Kidney (tissue), 22 donors: Measurements from ENCODE around the gene DPP3. TPM values are rescaled to one million over a fixed set of nuclear protein-coding genes. Genes with fewer than 3 reads are reported as not detected.
"Not testable (repeated sequence)": the region's sequence is repeated elsewhere in the genome, so short reads cannot be mapped to it uniquely, and the experiment has no call there.

Source experiments
- DNase-seq, 5 donors: peaks; one replicate each; pipeline ENCODE4 v3.0.0-alpha.2; 2013 to 2020
- FAIRE-seq: peaks from 2 replicates; lab custom pipeline; 2012; peaks lifted over from hg19 to GRCh38; lab: Jason Lieb, UNC
- H3K27ac ChIP-seq, 2 donors: one replicate each; pipeline ENCODE4 v1.7.0; 2013; ENCODE audit warnings: low read depth in 2 of 2, low read length in 2 of 2, inconsistent platforms in 1 of 2
- H3K27me3 ChIP-seq: one replicate; pipeline ENCODE4 v1.7.1; 2013; ENCODE audit warnings: low read length, inconsistent platforms; ENCODE audit not compliant: control insufficient read depth, insufficient read depth
- H3K36me3 ChIP-seq, 3 donors: one replicate each; pipeline versions ENCODE4 v1.7.0 to v1.7.1; 2013; ENCODE audit warnings: low read length in 3 of 3, control low read depth in 1 of 3, inconsistent platforms in 1 of 3; ENCODE audit not compliant: insufficient read depth in 3 of 3, control insufficient read depth in 2 of 3
- H3K4me1 ChIP-seq, 3 donors: one replicate each; pipeline versions ENCODE4 v1.7.0 to v1.7.1; 2013; ENCODE audit warnings: low read length in 3 of 3, inconsistent platforms in 1 of 3, low read depth in 1 of 3; ENCODE audit not compliant: control insufficient read depth in 2 of 3, insufficient read depth in 2 of 3
- H3K4me3 ChIP-seq, 3 donors: one replicate each; pipeline versions ENCODE4 v1.7.0 to v1.8.1; 2013; ENCODE audit warnings: low read length in 3 of 3, control low read depth in 1 of 3, inconsistent platforms in 1 of 3
- H3K9ac ChIP-seq, 3 donors: one replicate each; pipeline versions ENCODE4 v1.7.0 to v1.7.1; 2013; ENCODE audit warnings: low read length in 3 of 3, control low read depth in 1 of 3, inconsistent platforms in 1 of 3
- H3K9me3 ChIP-seq, 3 donors: one replicate each; pipeline versions ENCODE4 v1.7.0 to v1.7.1; 2013; ENCODE audit warnings: low read length in 3 of 3, control low read depth in 1 of 3, inconsistent platforms in 1 of 3; ENCODE audit not compliant: control insufficient read depth in 2 of 3, insufficient read depth in 1 of 3
- CTCF ChIP-seq: IDR thresholded peaks from 3 replicates; pipeline ENCODE4 v1.5.1; 2012; ENCODE audit warnings: mild to moderate bottlenecking, moderate library complexity, borderline replicate concordance; ENCODE audit not compliant: insufficient read depth; ENCODE audit errors: extremely low read depth
- intact Hi-C: fragments of 100-400 bp; cut with DNase I; formaldehyde crosslinking; loops from one replicate; pipeline ENCODE4 v1.11.1; 2022
- long read RNA-seq, 10 donors: library from polyadenylated mRNA in 1 of 10; unstranded in 1 of 10; transcript quantifications; one replicate each; pipeline ENCODE4 v2.0.0 and lab custom pipeline, GENCODE V29; 2021 to 2026
- polyA plus RNA-seq: library from polyadenylated mRNA; stranded (reverse); fragments of 350-450 nt; fragmentation: Illumina TruSeq; extraction: RNeasy Lipid Tissue Mini Kit (QIAGEN cat#74804); gene quantifications from one replicate; pipeline ENCODE4 v1.2.3, GENCODE V29; 2014; ENCODE audit warnings: low read depth, low replicate concordance; ENCODE audit not compliant: insufficient read depth
- total RNA-seq: library from RNA; stranded (reverse); fragmentation: NEBNext Ultra II Directional; extraction: Animal tissue kit (Norgen Biotek cat#: 25700); gene quantifications from one replicate; pipeline ENCODE4 v1.2.1, GENCODE V29; 2021
- donor health status: control.
- donor health status: control.
- donor health status: control.
- donor health status: control.
- donor health status: control.
- donor health status: DM: yes; HTN: yes; CAD: no.
- donor health status: Normal renal cell carcinoma (clear cell type).

DPP3 gene
- total RNA-seq (41.7 TPM), polyA plus RNA-seq (32.9 TPM)
- long read RNA-seq, donor 1, partial matches to known transcripts: 0 of 4 reads
- long read RNA-seq, donor 1, other reads (novel, unspliced or antisense): 0 of 4 reads
- long read RNA-seq, donor 2, partial matches to known transcripts: 0 of 4 reads
- long read RNA-seq, donor 2, other reads (novel, unspliced or antisense): 0 of 4 reads
- long read RNA-seq, donor 3, partial matches to known transcripts: 0 of 6 reads
- long read RNA-seq, donor 3, other reads (novel, unspliced or antisense): 0 of 6 reads
- long read RNA-seq, donor 4, partial matches to known transcripts: 0 of 4 reads
- long read RNA-seq, donor 4, other reads (novel, unspliced or antisense): 0 of 4 reads
- long read RNA-seq, donor 5: 0 reads
- long read RNA-seq, donor 6: 0 reads
- long read RNA-seq, donor 7, transcript DPP3-209 (18 exons, 2,974 nt): minor isoform, 7 of 43 reads
- long read RNA-seq, donor 7, transcript DPP3-211 (18 exons, 3,078 nt): major isoform, 9 of 43 reads
- long read RNA-seq, donor 7, partial matches to known transcripts: 20 of 43 reads
- long read RNA-seq, donor 7, other reads (novel, unspliced or antisense): 7 of 43 reads
- long read RNA-seq, donor 8, partial matches to known transcripts: 0 of 3 reads
- long read RNA-seq, donor 8, other reads (novel, unspliced or antisense): 0 of 3 reads
- long read RNA-seq, donor 9, partial matches to known transcripts: 0 of 1 reads
- long read RNA-seq, donor 9, other reads (novel, unspliced or antisense): 0 of 1 reads
- long read RNA-seq, donor 10, partial matches to known transcripts: 152 of 202 reads
- long read RNA-seq, donor 10, other reads (novel, unspliced or antisense): 48 of 202 reads

GRCh38 chr11:66480117-66480938 lies at the start of gene DPP3:
DPP3 (plus strand) TSS chr11:66480434; CDS start chr11:66482201, 1,767 bp downstream.
- Histone ChIP-seq H3K27me3 (no peaks in the 10 kb centered on the region), H3K9me3 (no peaks in the 10 kb centered on the region), H3K27ac (peak within 1 kb of the TSS; percentile 71 to 72), H3K9ac (peak within 1 kb of the TSS; percentile 73 to 96 (median 83)), H3K4me3 (peak within 1 kb of the TSS; percentile 68 to 86 (median 83)), H3K4me1 (peaks cover 0 to 11% (median 10%) of the 10 kb centered on the region in 3 donors), H3K36me3 (no peaks in the 10 kb centered on the region)
- no peak for FAIRE-seq
- no peak for TF ChIP-seq CTCF
- DNase-seq: peak; percentile 96 to 99 (median 98)
- intact Hi-C loops: no loop called here

GRCh38 chr11:66431287-66431686 lies 48.9 kb upstream of the DPP3 start:
- H3K4me3 ChIP-seq, H3K9me3 ChIP-seq, H3K27ac ChIP-seq, H3K36me3 ChIP-seq, DNase-seq, intact Hi-C loops, H3K27me3 ChIP-seq, H3K4me1 ChIP-seq, FAIRE-seq, H3K9ac ChIP-seq: not testable (repeated sequence)

GRCh38 chr11:66431871-66432329 lies 48.3 kb upstream of the DPP3 start:
- H3K9me3 ChIP-seq, DNase-seq, H3K4me1 ChIP-seq, intact Hi-C loops, H3K4me3 ChIP-seq, H3K27ac ChIP-seq, H3K36me3 ChIP-seq, H3K27me3 ChIP-seq, FAIRE-seq, H3K9ac ChIP-seq: not testable (repeated sequence)

GRCh38 chr11:66432597-66432996 lies 47.6 kb upstream of the DPP3 start:
- intact Hi-C loops: no loop called here
- FAIRE-seq (no peak), DNase-seq (no peak)
- H3K27ac ChIP-seq: no peak overlapping the region
- no peaks in the 10 kb centered on the region for H3K27me3 ChIP-seq
- H3K9ac ChIP-seq: no peak overlapping the region
- no peaks in the 10 kb centered on the region for H3K9me3 ChIP-seq
- H3K4me1 ChIP-seq: no peaks in the 10 kb centered on the region
- peaks cover 0 to 10% (median 6%) of the 10 kb centered on the region in 3 donors for H3K36me3 ChIP-seq
- no peak for TF ChIP-seq CTCF
- no peak overlapping the region for H3K4me3 ChIP-seq
